Activated naive CD4-positive, alpha-beta T cell treated with anti-CD3 and anti-CD28 coated beads for 36 hours (primary cell): ENCODE results near the gene FXYD1. TPM values are rescaled to one million over a fixed set of nuclear protein-coding genes. Genes with fewer than 3 reads are reported as not detected.
"Not testable (repeated sequence)": the region's sequence is repeated elsewhere in the genome, so short reads cannot be mapped to it uniquely, and the experiment has no call there.

Experiments used
- CTCF ChIA-PET: fragments of 350-600 bp; sonication (Branson Sonifier 250); formaldehyde crosslinking; loops from one replicate; lab custom pipeline; 2021; ENCODE audit warnings: antibody characterized with exemption; lab: Charles Lee
- DNase-seq: peaks from one replicate; pipeline ENCODE4 v3.0.0-alpha.2; 2020
- H3K27ac Mint-ChIP-seq: one replicate; pipeline ENCODE4 v1.8.0; 2021; ENCODE audit warnings: mild to moderate bottlenecking, mixed read lengths
- H3K27me3 Mint-ChIP-seq: one replicate; pipeline ENCODE4 v1.8.0; 2021; ENCODE audit warnings: low read depth, mixed read lengths
- H3K36me3 Mint-ChIP-seq: one replicate; pipeline ENCODE4 v1.8.0; 2021; ENCODE audit warnings: low read depth, mixed read lengths
- H3K4me1 Mint-ChIP-seq: one replicate; pipeline ENCODE4 v1.8.0; 2021; ENCODE audit warnings: low read depth, mixed read lengths
- H3K4me3 Mint-ChIP-seq: one replicate; pipeline ENCODE4 v1.8.0; 2021; ENCODE audit warnings: mild to moderate bottlenecking, moderate library complexity, mixed read lengths
- H3K9me3 Mint-ChIP-seq: one replicate; pipeline ENCODE4 v1.8.0; 2021; ENCODE audit warnings: mixed read lengths
- intact Hi-C: fragments of 100-400 bp; cut with micrococcal nuclease; formaldehyde crosslinking; loops from one replicate; pipeline ENCODE4 v1.15.1; 2023
- total RNA-seq, 2 experiments: library from RNA; stranded (reverse); gene quantifications; one replicate each; pipeline ENCODE4 v1.2.3, GENCODE V29; 2021

Gene FXYD1
- total RNA-seq, 2 experiments from 2014 or later: 3.3 to 3.4 TPM

DNA sequence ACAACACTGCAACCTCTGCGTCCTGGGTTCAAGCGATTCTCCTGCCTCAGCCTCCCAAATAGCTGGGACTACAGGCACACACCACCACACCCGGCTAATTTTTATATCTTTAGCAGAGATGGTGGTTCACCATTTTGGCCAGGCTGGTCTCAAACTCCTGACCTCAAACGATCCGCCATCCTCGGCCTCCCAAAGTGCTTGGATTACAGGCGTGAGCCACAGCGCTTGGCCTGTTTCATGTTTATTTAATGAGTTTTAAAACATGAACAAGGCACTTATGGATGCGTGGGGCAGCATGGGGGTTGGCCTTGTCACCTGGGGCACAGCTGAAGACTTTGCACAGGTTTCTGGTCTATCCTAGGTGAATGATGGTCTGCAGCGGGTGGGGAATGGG is 14.5 kb downstream of the FXYD1 start:
- Mint-ChIP-seq H3K36me3 (peaks cover 35% of the 10 kb centered on the region), H3K4me1 (peaks cover 33% of the 10 kb centered on the region), H3K27ac (peak overlapping the region; percentile 86), H3K4me3 (peak overlapping the region; percentile 98)
- H3K9me3 Mint-ChIP-seq, intact Hi-C loops, H3K27me3 Mint-ChIP-seq, DNase-seq: not testable (repeated sequence)
- CTCF ChIA-PET: interaction anchor here (1.1 to 4.1 kb wide), 2 partner anchors 10 to 81 kb away, joined by 3 to 35 read pairs; partner anchors contain the start of gene FXYD7

- H3K4me1 Mint-ChIP-seq: peaks cover 40% of the 10 kb centered on the region
- intact Hi-C loops: loop anchor here (2.0 kb wide), 1 partner anchor 17 kb away; no protein-coding TSS in a partner anchor
- CTCF ChIA-PET: interaction anchor here (0.6 to 4.1 kb wide), 11 partner anchors 11 to 532 kb away, joined by 3 to 35 read pairs (median 3); partner anchors contain the start of gene FXYD7
Observed at GRCh38 chr19:35153701-35154524, 15.3 kb downstream of the FXYD1 start.

GRCh38 chr19:35154525-35155406 is 16.1 kb downstream of the FXYD1 start, which contains the start of gene FXYD5:
TSS of gene FXYD5 (plus strand) at chr19:35154735. CDS start at chr19:35155551, 816 bp downstream.
- CTCF ChIA-PET: interaction anchor here (0.6 to 4.1 kb wide), 10 partner anchors 12 to 533 kb away, joined by 3 to 35 read pairs (median 4); partner anchors contain the start of gene FXYD7

More at GRCh38 chr19:35153701-35154524, 15.3 kb downstream of the FXYD1 start:
- Mint-ChIP-seq H3K36me3 (peaks cover 43% of the 10 kb centered on the region), H3K27me3 (no peaks in the 10 kb centered on the region), H3K4me3 (peak overlapping the region; percentile 98), H3K9me3 (no peaks in the 10 kb centered on the region), H3K27ac (peak overlapping the region; percentile 99)
- DNase-seq: peak; percentile 83

GRCh38 chr19:35155441-35155840 is 16.8 kb downstream of the FXYD1 start:
- Mint-ChIP-seq H3K4me1 (peaks cover 47% of the 10 kb centered on the region), H3K4me3 (peak overlapping the region; percentile 98), H3K27ac (peak overlapping the region; percentile 99), H3K36me3 (peaks cover 57% of the 10 kb centered on the region), H3K27me3 (no peaks in the 10 kb centered on the region), H3K9me3 (no peaks in the 10 kb centered on the region)
- DNase-seq: peak; percentile 59
- intact Hi-C loops: loop anchor here (1.0 to 2.0 kb wide), 3 partner anchors 14 to 59 kb away; no protein-coding TSS in a partner anchor
- CTCF ChIA-PET: no interaction called here

More at GRCh38 chr19:35154525-35155406, 16.1 kb downstream of the FXYD1 start, which contains the start of gene FXYD5:
- Mint-ChIP-seq H3K27me3 (no peaks in the 10 kb centered on the region), H3K9me3 (no peaks in the 10 kb centered on the region), H3K27ac (peak within 1 kb of the TSS; percentile 99), H3K4me1 (peaks cover 47% of the 10 kb centered on the region), H3K36me3 (peaks cover 52% of the 10 kb centered on the region), H3K4me3 (peak within 1 kb of the TSS; percentile 98)
- DNase-seq: peak; percentile 93
- intact Hi-C loops: loop anchor here (1.0 to 2.0 kb wide), 3 partner anchors 13 to 60 kb away; no protein-coding TSS in a partner anchor

DNA sequence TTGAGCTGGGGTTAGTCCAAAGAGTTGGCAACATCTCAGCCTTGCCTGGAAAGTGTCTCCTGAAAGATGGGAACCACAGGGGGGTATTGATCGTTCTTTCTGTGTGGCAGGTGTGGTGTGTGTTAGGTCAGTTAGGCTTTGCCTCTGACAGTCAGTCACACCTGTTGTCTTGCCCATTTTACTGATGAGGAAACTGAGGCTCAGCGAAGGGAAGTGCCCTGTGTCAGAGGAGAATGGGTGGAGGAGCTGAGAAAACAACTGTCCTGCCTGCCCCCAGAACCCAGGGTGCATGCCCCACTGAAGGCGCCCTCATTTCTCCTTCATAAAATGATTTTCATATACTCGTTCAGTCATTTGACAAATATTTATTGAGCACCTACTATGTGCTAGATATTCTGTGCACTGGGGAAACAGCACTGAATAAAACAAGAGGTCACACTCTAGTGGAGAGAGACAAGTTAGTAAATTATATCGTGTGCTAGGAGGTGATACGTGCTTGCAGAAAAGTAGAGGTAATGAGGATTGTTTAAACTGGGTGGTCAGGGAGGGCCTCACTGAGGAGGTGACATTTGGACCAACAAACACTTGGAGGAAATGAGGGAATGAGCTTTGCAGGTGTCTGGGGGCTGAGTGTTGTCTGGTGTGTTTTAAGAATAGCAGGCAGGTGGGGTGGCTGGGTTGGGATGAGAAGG is 17.5 kb downstream of the FXYD1 start:
- intact Hi-C loops: loop anchor here (1.0 to 2.0 kb wide), 3 partner anchors 15 to 58 kb away; no protein-coding TSS in a partner anchor
- H3K27me3 Mint-ChIP-seq: no peaks in the 10 kb centered on the region
- DNase-seq: no peak
- H3K9me3 Mint-ChIP-seq: no peaks in the 10 kb centered on the region
- peaks cover 64% of the 10 kb centered on the region for H3K36me3 Mint-ChIP-seq
- H3K27ac Mint-ChIP-seq: peak overlapping the region; percentile 99
- peak overlapping the region; percentile 98 for H3K4me3 Mint-ChIP-seq
- peaks cover 50% of the 10 kb centered on the region for H3K4me1 Mint-ChIP-seq
- CTCF ChIA-PET: no interaction called here

- Mint-ChIP-seq H3K4me3 (peak overlapping the region; percentile 98), H3K9me3 (peaks cover 4% of the 10 kb centered on the region), H3K27me3 (no peaks in the 10 kb centered on the region), H3K36me3 (peaks cover 69% of the 10 kb centered on the region), H3K4me1 (peaks cover 55% of the 10 kb centered on the region), H3K27ac (peak overlapping the region; percentile 99)
- no peak for DNase-seq
- CTCF ChIA-PET: no interaction called here
- intact Hi-C loops: no loop called here
Observed at GRCh38 chr19:35156673-35157014, 18.0 kb downstream of the FXYD1 start.

GRCh38 chr19:35157431-35157830 is 18.8 kb downstream of the FXYD1 start:
- DNase-seq: no peak
- Mint-ChIP-seq H3K4me1 (peaks cover 56% of the 10 kb centered on the region), H3K9me3 (peaks cover 8% of the 10 kb centered on the region), H3K36me3 (peaks cover 77% of the 10 kb centered on the region), H3K4me3 (peak overlapping the region; percentile 44), H3K27me3 (no peaks in the 10 kb centered on the region), H3K27ac (peak overlapping the region; percentile 86)
- CTCF ChIA-PET: no interaction called here
- intact Hi-C loops: no loop called here

DNA sequence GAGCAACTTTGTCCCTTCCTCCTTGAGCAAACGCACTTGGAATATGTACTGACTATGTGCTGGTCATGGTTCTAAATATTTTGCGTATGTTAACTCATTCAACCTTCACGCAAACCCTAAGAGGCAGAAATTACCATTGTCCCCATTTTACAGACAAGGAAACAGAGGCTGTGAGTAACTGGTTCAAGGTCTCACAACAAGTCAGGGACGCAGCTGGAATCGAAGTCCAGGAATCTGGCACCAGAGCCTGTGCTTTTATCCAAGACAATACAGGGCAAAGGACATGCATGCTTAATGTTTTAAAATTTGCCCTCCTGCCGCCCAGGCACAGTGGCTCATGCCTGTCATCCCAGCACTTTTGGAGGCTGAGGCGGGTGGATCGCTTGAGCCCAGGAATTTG is 21.0 kb downstream of the FXYD1 start:
- peaks cover 98% of the 10 kb centered on the region for H3K36me3 Mint-ChIP-seq
- no peaks in the 10 kb centered on the region for H3K27me3 Mint-ChIP-seq
- H3K27ac Mint-ChIP-seq: peak overlapping the region; percentile 56
- peaks cover 55% of the 10 kb centered on the region for H3K4me1 Mint-ChIP-seq
- intact Hi-C loops: no loop called here
- no peak overlapping the region for H3K4me3 Mint-ChIP-seq
- CTCF ChIA-PET: no interaction called here
- H3K9me3 Mint-ChIP-seq: peaks cover 23% of the 10 kb centered on the region
- no peak for DNase-seq

- H3K9me3 Mint-ChIP-seq: peaks cover 34% of the 10 kb centered on the region
- DNase-seq: no peak
- peaks cover 99% of the 10 kb centered on the region for H3K36me3 Mint-ChIP-seq
- H3K4me3 Mint-ChIP-seq: no peak overlapping the region
- intact Hi-C loops: no loop called here
- H3K27me3 Mint-ChIP-seq: no peaks in the 10 kb centered on the region
- no peak overlapping the region for H3K27ac Mint-ChIP-seq
- peaks cover 58% of the 10 kb centered on the region for H3K4me1 Mint-ChIP-seq
- CTCF ChIA-PET: interaction anchor here (0.5 to 1.6 kb wide), 4 partner anchors 19 to 567 kb away, joined by 3 to 7 read pairs (median 4); no protein-coding TSS in a partner anchor
Observed at GRCh38 chr19:35160629-35161433, 22.2 kb downstream of the FXYD1 start.

GRCh38 chr19:35161434-35161743 is 22.8 kb downstream of the FXYD1 start:
- Mint-ChIP-seq H3K27me3 (no peaks in the 10 kb centered on the region), H3K4me3 (no peak overlapping the region), H3K4me1 (peaks cover 57% of the 10 kb centered on the region), H3K27ac (no peak overlapping the region), H3K36me3 (peaks cover 99% of the 10 kb centered on the region), H3K9me3 (peaks cover 39% of the 10 kb centered on the region)
- intact Hi-C loops: no loop called here
- CTCF ChIA-PET: interaction anchor here (0.5 to 1.6 kb wide), 3 partner anchors 20 to 566 kb away, joined by 3 to 7 read pairs (median 3); no protein-coding TSS in a partner anchor
- DNase-seq: no peak
